Measurements from ENCODE around the gene RALGPS1.

- TF ChIP-seq, protein P1, sequence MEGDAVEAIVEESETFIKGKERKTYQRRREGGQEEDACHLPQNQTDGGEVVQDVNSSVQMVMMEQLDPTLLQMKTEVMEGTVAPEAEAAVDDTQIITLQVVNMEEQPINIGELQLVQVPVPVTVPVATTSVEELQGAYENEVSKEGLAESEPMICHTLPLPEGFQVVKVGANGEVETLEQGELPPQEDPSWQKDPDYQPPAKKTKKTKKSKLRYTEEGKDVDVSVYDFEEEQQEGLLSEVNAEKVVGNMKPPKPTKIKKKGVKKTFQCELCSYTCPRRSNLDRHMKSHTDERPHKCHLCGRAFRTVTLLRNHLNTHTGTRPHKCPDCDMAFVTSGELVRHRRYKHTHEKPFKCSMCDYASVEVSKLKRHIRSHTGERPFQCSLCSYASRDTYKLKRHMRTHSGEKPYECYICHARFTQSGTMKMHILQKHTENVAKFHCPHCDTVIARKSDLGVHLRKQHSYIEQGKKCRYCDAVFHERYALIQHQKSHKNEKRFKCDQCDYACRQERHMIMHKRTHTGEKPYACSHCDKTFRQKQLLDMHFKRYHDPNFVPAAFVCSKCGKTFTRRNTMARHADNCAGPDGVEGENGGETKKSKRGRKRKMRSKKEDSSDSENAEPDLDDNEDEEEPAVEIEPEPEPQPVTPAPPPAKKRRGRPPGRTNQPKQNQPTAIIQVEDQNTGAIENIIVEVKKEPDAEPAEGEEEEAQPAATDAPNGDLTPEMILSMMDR (IDR thresholded peaks at IDR 0.05): no peak
- TF ChIP-seq POLR2A (IDR thresholded peaks at IDR 0.05): no peak
These were observed 292.1 kb downstream of the RALGPS1 start for GRCh38 chr9:127206666-127207065.
